ENCODE results near the gene SLC8A1.

SLC8A1 gene

GRCh38 chr2:40395169-40396073, 56.5 kb downstream of the SLC8A1 start:
- H3K4me3 ChIP-seq (ENCODE audit: low read depth, low read length), result no peak overlapping the region

DNA sequence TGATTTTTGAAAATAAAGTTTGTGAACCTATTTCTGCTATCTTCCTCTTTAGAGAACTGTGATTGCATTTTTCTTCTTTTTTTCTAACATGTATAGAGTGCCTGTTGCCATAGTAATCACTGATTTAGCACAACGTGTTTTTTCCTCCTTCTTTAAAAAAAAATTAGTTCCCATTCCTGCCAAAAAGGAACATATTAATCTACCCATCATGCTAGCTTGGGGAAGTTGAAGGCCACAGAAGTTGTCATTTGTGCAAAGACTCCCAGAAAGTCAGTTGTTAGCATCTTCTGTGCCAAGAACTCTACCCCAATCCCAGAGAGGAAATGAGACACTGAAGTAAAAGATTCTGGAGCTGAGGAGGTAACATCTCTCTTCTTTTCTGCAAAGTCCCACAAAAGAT, 57.3 kb downstream of the SLC8A1 start:
- no peak overlapping the region for H3K4me3 ChIP-seq (ENCODE audit: low read depth, low read length)

DNA sequence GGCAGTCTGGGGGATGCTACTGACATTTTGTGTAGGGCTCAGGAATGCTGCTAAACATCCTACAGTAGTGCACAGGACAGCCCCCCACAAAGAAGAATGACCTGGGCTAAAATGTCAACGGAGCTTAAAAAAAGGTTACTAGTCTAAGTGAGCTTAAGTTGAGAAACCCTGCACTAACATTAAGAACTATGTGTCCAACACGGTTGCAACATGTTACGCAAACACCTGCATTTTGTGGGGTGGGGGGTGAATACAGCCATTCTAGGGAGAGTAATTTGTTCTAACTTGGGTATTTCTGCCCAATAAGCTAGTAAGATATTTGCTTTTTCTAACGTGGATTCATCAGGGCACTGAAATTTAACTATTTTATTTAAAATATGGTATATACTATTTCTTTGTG, 57.9 kb downstream of the SLC8A1 start:
- no peak overlapping the region for H3K4me3 ChIP-seq (ENCODE audit: low read depth, low read length)

- no peak overlapping the region for H3K4me3 ChIP-seq (ENCODE audit: low read depth, low read length)
These were observed 63.7 kb downstream of the SLC8A1 start for GRCh38 chr2:40388161-40388560.

DNA sequence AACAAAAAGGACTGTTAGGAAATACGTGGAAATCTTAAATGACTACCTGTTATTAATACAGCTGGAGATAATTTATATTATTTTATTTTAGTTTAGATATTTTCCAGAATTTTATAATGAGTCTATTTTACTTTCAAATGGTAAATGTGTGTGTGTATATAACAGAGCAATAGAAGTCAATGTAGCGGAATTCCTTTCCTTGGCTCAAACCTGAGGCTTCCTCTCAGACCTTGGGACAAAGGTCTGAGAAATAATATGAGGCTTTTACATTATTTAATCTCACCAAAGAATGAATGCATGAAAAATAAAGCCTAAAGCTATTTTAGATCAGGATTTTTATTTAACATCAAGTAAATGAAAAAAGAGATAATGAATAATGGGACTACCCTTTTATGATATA, 65.7 kb downstream of the SLC8A1 start:
- H3K4me3 ChIP-seq (ENCODE audit: low read depth, low read length), result no peak overlapping the region

GRCh38 chr2:40384714-40385113, 67.2 kb downstream of the SLC8A1 start:
- H3K4me3 ChIP-seq (ENCODE audit: low read depth, low read length), result no peak overlapping the region

DNA sequence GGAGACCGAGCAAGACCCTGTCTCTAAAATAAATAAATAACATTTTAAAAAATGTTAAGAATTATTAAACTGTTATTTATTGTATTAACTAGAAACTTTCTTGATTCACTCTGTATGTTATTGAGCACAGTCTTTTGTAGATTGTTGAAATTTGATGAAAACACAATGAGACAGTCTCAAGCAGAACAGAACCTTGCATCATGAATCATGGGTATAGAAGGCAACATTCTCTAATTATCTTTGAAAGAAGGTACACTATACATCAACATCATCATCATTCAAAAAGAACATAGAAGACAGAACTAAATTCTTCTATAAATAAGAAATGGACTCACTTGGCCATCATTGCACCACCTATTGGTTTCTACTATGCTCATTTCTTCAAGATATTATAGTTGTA, 67.7 kb downstream of the SLC8A1 start:
- H3K4me3 ChIP-seq (ENCODE audit: low read depth, low read length), result no peak overlapping the region

- H3K4me3 ChIP-seq (ENCODE audit: low read depth, low read length), result no peak overlapping the region
These were observed 71.2 kb downstream of the SLC8A1 start for GRCh38 chr2:40380721-40381120.

GRCh38 chr2:40380041-40380440, 71.8 kb downstream of the SLC8A1 start:
- no peak overlapping the region for H3K4me3 ChIP-seq (ENCODE audit: low read depth, low read length)

DNA sequence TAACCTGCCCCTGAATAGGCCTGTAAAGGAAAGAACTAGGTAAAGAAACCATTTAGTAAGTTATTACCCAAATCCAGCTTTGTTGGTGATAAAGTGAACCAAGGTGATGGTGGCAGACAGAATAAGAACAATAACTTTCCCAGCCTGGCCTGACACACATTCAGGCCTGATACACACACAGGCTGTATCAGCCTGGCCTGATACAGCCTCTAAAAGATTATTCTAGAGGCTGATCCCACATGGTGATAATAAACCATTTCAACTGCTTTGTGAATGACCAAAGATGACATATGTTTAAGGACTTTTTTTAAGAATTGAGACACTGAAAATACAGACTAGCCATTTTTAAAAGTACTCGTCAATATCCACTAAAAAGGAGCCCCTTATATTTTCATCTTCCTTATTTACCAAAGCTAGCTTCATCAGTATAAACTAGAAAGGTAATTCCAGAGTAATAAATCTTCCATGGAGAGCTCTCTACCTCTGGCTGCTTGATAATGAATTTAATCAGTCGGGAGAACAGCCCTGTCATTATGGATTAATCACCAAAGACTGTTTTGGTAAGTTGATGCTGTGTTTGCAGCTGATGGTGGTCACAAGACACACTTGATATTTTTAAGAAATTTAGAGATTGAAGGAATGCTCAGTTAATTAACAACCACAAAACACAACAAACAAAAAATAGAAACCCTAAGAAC, 77.2 kb downstream of the SLC8A1 start:
- H3K4me3 ChIP-seq (ENCODE audit: low read depth, low read length), result no peak overlapping the region

DNA sequence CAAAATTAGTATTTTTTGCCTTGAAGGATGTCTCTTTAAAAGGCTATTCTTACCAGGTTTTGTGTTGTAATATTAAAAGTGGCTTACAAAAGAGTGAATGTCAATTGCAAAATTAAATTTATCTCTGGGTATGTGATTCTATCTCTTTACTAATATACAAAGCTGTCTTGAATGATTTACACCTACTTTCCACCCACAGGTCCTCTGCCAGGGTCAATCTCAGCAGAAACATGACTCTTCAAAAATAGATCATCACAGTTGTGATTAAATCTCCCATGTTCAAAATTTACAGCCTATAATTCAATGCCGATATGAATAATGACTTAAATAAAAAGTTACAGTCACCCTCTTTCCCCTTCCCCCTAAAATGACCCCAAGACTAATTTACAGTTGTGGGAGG, 78.8 kb downstream of the SLC8A1 start:
- H3K4me3 ChIP-seq (ENCODE audit: low read depth, low read length), result no peak overlapping the region

- no peak overlapping the region for H3K4me3 ChIP-seq (ENCODE audit: low read depth, low read length)
These were observed 79.5 kb downstream of the SLC8A1 start for GRCh38 chr2:40372283-40372985.

- H3K4me3 ChIP-seq (ENCODE audit: low read depth, low read length), result no peak overlapping the region
These were observed 80.2 kb downstream of the SLC8A1 start for GRCh38 chr2:40371525-40372282.

- no peak overlapping the region for H3K4me3 ChIP-seq (ENCODE audit: low read depth, low read length)
These were observed 81.9 kb downstream of the SLC8A1 start for GRCh38 chr2:40370007-40370395.

DNA sequence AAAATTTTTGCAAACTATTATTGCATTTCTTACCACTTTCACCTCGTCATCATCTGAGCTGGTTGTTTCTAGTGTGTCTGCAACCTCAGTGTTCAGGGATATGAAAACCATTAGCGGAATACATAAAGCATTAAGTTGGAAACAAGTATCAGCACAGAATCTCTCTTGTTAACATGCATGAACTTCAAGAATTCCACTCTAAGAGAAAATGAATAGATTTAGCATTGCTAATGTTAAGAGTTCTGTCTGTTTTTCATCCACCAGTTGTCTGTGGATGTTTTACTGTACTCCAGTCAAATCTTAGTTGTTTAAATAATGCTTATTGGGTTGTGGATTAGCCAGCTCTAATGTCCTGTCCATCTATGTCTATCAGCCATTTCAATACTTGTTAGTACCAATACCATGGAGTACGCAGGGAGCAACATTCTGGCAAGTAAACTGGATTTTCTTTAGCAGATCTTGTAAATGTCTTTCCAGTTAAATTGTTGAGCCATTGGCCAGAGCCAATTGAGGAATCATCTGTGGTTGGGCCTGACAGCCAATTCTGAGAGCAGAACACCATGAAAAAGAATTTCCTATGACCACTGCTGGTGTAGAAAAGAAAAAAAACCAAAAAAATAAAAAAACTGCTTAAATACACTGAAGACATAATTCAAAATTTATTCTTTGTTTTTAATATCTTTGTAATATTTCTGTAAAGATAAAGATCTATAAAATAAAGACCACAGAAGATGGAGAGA, 82.5 kb downstream of the SLC8A1 start:
- no peak overlapping the region for H3K4me3 ChIP-seq (ENCODE audit: low read depth, low read length)

GRCh38 chr2:40367652-40368051, 84.2 kb downstream of the SLC8A1 start:
- no peak overlapping the region for H3K4me3 ChIP-seq (ENCODE audit: low read depth, low read length)

- no peak overlapping the region for H3K4me3 ChIP-seq (ENCODE audit: low read depth, low read length)
These were observed 84.9 kb downstream of the SLC8A1 start for GRCh38 chr2:40367032-40367431.

- no peak overlapping the region for H3K4me3 ChIP-seq (ENCODE audit: low read depth, low read length)
These were observed 87.6 kb downstream of the SLC8A1 start for GRCh38 chr2:40364151-40364874.

GRCh38 chr2:40363631-40364030, 88.3 kb downstream of the SLC8A1 start:
- H3K4me3 ChIP-seq (ENCODE audit: low read depth, low read length), result no peak overlapping the region

- H3K4me3 ChIP-seq (ENCODE audit: low read depth, low read length), result no peak overlapping the region
These were observed 88.7 kb downstream of the SLC8A1 start for GRCh38 chr2:40363231-40363630.
